Large intestine (tissue), 3 donors: ENCODE data around the gene SLC25A5. TPM values are rescaled to one million over a fixed set of nuclear protein-coding genes. Genes with fewer than 3 reads are reported as not detected.
A peak's percentile ranks its signal among the peaks of the same experiment; 100 is the strongest.
"Not testable (repeated sequence)": the region's sequence is repeated elsewhere in the genome, so short reads cannot be mapped to it uniquely, and the experiment has no call there.

Experiments
- DNase-seq, 2 donors: peaks; one replicate each; pipeline versions ENCODE4 v3.0.0 to v3.0.0-alpha.2; 2013
- H3K27ac ChIP-seq: one replicate; pipeline ENCODE4 v1.5.1; 2013; ENCODE audit warnings: low read length
- H3K27me3 ChIP-seq: 2 replicates; pipeline ENCODE4 v1.6.1; 2013; ENCODE audit warnings: low read length; ENCODE audit not compliant: control insufficient read depth, insufficient read depth
- H3K36me3 ChIP-seq: 2 replicates; pipeline ENCODE4 v1.6.1; 2013; ENCODE audit warnings: low read length; ENCODE audit not compliant: control insufficient read depth, insufficient read depth
- H3K4me1 ChIP-seq: one replicate; pipeline ENCODE4 v1.6.1; 2013; ENCODE audit warnings: low read length; ENCODE audit not compliant: control insufficient read depth, insufficient read depth
- H3K4me3 ChIP-seq: one replicate; pipeline ENCODE4 v1.5.1; 2013; ENCODE audit warnings: low read length
- H3K9me3 ChIP-seq: one replicate; pipeline ENCODE4 v1.6.1; 2013; ENCODE audit warnings: mild to moderate bottlenecking, low read depth, low read length, moderate library complexity; ENCODE audit not compliant: control insufficient read depth
- WGBS: methylation state at CpG from one replicate; pipeline ENCODE4 v1.1.5; 2013; ENCODE audit warnings: low lambda C conversion rate; ENCODE audit not compliant: insufficient coverage; 5-methylcytosine and 5-hydroxymethylcytosine counted together
- polyA plus RNA-seq: library from polyadenylated mRNA; unstranded; fragments of 120-200 nt; gene quantifications from one replicate; pipeline ENCODE4 v1.2.1, GENCODE V29; 2013

SLC25A5 gene
- polyA plus RNA-seq, 1 donor, result 559 TPM

DNA sequence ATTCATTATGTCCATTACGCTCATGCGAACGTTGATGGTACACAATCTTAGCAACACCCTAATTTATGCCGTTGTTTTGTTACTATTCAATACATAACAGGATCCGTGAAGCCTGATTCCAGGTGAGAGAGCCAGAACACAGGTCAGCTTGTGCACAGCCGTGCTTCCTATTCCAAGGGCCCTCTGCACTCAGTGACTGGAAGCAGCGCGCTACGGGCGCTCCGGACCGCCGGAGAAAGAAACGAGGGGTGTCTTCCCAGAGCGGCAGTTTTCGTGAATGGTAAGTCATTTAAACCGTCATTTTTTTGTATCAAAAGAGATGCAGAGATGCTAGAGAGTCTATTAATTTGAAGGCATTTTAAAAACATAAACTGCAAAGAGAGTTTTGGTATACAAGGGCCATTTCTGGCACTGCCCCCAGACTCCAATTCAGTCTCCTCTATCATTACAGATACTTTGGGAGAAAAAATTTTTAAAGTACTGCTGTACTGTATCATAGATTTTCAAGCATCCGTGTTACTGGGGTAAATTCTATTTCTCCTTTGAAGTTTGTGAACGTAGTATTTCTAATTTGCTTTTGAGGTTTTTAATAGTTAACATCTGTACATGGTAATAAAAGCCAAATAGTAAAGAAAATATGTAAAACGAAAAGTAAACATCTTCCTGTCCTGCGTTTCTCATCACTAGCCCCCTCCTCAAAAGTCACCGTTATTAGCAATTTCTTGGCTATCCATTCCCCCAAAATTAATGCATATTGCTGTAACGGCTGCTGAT lies 6.6 kb downstream of the SLC25A5 start:
- Histone ChIP-seq H3K9me3 (no peaks in the 10 kb centered on the region), H3K27ac (no peak overlapping the region), H3K4me3 (no peak overlapping the region), H3K4me1 (peaks cover 19% of the 10 kb centered on the region), H3K36me3 (peaks cover 14% of the 10 kb centered on the region), H3K27me3 (no peaks in the 10 kb centered on the region)
- DNase-seq, result no peak
- WGBS, result no CpG with 5 or more reads among the region's 23 CpGs

DNA sequence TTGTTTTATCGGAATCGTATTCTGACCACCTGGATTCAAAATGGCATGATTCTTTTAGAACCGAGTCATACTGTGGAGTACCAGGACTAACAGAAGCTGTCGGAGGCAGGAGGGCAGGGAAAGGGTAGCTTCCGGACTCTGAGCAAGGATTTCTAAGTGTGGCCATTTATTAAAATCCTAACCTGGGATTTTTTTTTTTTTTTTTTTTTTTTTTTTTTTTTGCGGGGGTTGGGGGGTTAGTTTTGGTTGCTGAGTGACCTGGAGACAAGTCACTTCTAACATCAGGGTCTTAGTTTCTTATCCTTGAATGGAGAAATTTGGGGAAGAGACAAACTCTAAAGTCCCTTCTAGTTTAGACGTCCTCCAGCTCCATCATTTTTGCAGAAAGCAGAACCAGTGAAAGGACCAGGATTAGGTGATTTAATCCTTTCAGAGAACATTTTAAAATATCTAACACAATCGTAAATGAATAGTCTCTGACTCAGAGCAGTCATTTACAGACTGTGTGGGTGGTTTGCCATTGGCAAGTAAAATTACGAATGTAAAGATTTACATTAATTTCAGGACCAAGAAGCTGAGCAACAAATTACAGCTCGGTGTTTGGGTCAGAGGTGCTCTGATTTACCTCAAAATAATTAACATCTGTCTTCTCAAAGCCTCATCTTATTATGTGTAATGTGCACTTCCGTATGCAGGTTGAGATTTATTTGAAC lies 7.3 kb downstream of the SLC25A5 start:
- Histone ChIP-seq H3K36me3 (peaks cover 6% of the 10 kb centered on the region), H3K27me3 (no peaks in the 10 kb centered on the region), H3K4me3 (no peak overlapping the region), H3K9me3 (no peaks in the 10 kb centered on the region), H3K4me1 (peaks cover 15% of the 10 kb centered on the region), H3K27ac (no peak overlapping the region)
- no CpG with 5 or more reads among the region's 11 CpGs for WGBS
- no peak for DNase-seq

DNA sequence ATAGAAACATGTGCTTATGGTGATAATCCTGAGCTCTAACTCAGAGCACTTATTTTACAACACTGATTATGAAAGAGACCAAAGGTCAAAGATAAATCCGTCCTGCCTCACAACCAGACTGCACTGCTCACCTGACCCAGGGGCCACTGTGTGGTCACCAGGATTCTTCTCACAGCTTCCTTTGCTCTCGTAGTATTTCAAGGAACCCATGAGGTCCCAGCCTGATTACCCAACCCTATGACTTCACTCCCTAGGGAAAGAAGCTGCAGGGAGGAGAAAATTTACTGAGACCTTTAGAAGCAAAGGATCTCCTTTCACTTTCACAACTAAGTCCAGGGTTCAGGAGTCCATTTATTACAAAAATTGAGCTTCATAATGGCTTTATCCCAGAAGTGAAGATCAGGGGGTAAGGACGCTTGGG lies 9.6 kb downstream of the SLC25A5 start:
- Histone ChIP-seq H3K4me3 (no peak overlapping the region), H3K36me3 (no peaks in the 10 kb centered on the region), H3K4me1 (peaks cover 24% of the 10 kb centered on the region), H3K27me3 (no peaks in the 10 kb centered on the region), H3K9me3 (no peaks in the 10 kb centered on the region), H3K27ac (peak overlapping the region; percentile 88)
- peak; percentile 91 to 96 for DNase-seq
- no CpG with 5 or more reads among the region's 3 CpGs for WGBS

DNA sequence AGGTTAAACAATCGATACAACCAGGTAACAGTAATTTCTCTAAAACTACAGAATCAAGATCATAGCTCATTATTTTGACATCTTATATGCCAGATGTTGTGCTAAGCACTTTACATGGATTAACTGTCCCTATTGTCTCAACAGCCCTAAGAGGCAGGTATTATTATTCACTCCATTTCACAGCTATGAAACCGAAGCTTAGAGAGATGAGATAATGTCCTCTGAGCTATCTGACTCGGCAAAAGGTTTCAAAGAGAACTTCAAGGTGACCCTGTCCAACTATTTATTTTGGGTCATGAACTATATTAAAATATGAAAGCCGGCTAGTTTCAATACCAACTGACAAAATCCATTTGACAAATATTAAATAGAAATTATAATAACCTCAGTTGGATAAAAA lies 10.3 kb downstream of the SLC25A5 start:
- H3K27ac ChIP-seq, result peak overlapping the region; percentile 88
- no peaks in the 10 kb centered on the region for H3K27me3 ChIP-seq
- WGBS, result 20% methylated on average over 1 of the region's 4 CpGs
- H3K36me3 ChIP-seq, result no peaks in the 10 kb centered on the region
- H3K4me1 ChIP-seq, result peaks cover 24% of the 10 kb centered on the region
- H3K9me3 ChIP-seq, result no peaks in the 10 kb centered on the region
- no peak for DNase-seq
- H3K4me3 ChIP-seq, result no peak overlapping the region

DNA sequence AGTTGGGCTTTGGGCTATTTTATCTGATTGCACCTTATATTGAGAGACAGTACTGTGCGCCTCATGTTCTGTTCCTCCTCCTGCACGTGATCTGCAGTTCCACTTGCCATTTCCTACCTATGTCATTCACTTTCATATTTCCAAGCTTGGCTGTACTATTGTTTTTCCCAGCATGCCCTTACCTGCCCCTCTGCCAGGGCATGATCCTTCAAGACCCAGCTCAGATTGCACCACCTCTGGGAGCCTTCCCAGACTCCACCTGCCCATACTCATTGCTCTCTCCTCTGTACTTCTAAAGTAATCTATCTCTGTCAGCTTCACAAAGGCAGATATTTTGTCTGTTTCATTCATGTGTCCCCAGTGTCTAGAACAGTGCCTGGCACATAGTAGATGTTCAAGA lies 11.6 kb downstream of the SLC25A5 start:
- H3K9me3 ChIP-seq, result no peaks in the 10 kb centered on the region
- no CpG with 5 or more reads among the region's 2 CpGs for WGBS
- no peaks in the 10 kb centered on the region for H3K27me3 ChIP-seq
- no peak for DNase-seq
- H3K36me3 ChIP-seq, result no peaks in the 10 kb centered on the region
- H3K27ac ChIP-seq, result no peak overlapping the region
- no peak overlapping the region for H3K4me3 ChIP-seq
- peaks cover 24% of the 10 kb centered on the region for H3K4me1 ChIP-seq

DNA sequence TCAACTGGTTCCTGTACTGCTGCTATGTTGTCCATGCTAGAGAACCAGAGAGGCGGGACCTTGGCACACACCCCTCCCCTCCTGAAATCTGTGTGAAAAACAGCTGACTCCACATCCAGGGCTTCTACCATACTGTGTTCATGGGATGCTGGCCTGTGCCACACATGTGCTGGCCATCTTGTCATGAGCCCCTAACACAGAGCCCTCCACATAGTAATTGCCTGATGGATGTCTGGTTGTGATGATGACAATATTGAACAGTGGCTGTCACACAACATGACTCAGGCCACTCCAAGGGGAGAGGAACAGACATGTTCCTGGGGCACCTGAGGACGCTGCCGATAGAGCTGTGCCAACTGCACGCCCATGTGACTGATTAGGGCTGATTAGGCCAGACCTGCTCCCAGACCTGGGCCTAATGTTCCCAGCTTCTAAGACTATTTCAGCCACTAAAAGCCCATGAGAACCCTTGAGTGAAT lies 13.1 kb downstream of the SLC25A5 start:
- no CpG with 5 or more reads among the region's 4 CpGs for WGBS
- Histone ChIP-seq H3K36me3 (no peaks in the 10 kb centered on the region), H3K4me1 (peaks cover 24% of the 10 kb centered on the region), H3K4me3 (no peak overlapping the region), H3K27ac (no peak overlapping the region), H3K27me3 (no peaks in the 10 kb centered on the region), H3K9me3 (no peaks in the 10 kb centered on the region)
- peak in 1 of 2 donors; percentile 44 for DNase-seq

DNA sequence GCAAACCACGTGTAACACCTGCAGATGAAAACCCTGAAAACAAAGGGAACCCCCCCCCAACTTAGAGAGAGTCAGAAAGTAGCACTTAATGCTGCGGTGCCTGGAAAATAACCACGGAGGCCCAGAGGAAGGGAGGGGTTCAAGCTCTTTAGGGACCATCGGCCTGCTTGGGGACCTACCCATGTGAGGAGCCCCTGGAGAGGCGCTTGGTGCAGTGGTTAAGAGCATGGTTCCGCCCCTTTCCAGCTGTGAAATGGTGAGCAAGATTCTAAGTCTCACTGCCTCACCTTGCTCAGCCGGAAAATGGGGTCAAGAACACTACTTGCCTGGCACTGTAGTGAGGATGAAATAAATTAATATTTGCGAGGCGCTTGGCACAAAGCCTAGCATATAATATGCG lies 13.8 kb downstream of the SLC25A5 start:
- H3K27me3 ChIP-seq, result no peaks in the 10 kb centered on the region
- H3K36me3 ChIP-seq, result no peaks in the 10 kb centered on the region
- DNase-seq, result no peak
- peak overlapping the region; percentile 48 for H3K4me3 ChIP-seq
- peak overlapping the region; percentile 83 for H3K27ac ChIP-seq
- peaks cover 18% of the 10 kb centered on the region for H3K4me1 ChIP-seq
- WGBS, result no CpG with 5 or more reads among the region's 10 CpGs
- no peaks in the 10 kb centered on the region for H3K9me3 ChIP-seq

DNA sequence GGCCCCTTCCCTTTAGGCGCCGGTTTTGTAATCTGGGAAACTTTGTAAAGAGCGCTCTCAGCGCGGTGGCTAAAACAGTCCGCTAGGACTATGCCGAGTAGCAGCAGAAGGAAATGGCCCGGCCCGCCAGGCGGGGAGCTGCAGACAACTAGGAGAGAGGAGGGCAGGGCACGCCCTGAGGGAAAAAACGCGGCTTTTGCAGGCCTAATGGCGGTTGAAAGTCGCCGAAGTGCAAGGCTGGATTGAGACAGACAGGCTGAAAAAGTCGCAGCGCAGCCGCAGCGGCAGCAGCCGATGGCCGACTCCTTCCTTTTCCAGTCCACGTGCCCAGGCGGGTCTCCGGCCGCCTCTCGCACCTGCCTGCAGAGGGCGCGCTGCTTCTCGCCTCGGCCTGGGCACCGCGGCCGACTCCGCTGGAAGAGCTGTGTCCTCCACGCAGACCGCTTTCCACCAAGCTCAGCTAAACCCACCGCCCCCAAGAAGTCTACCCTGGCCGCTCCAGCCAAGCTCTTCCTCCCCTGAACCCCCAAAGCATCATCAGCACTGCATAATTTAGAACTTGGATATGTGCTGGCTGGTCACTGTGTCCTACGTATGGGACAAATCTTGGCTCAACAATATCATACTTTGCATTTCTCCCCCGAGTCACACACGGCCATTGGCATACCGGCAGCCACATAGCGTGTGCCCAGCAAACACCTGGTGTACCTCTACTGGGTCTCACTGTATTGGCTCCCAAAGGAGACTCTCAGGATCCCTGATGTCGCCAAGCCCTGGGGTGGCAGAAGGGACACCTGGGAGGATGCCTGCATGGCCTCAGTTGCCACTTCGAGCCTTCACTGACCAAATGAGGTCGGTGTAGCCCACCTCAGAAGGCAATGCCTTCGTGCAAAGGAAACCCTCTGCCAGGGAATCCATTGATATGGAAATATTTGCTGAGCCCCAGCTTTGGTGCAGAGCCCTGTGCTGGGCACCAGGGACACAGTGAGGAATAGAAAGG lies 14.5 kb downstream of the SLC25A5 start:
- Histone ChIP-seq H3K4me3 (peak overlapping the region; percentile 48), H3K9me3 (no peaks in the 10 kb centered on the region), H3K27me3 (no peaks in the 10 kb centered on the region), H3K36me3 (no peaks in the 10 kb centered on the region), H3K4me1 (peaks cover 16% of the 10 kb centered on the region), H3K27ac (peak overlapping the region; percentile 83)
- no CpG with 5 or more reads among the region's 48 CpGs for WGBS
- DNase-seq, result peak in 1 of 2 donors; percentile 67

DNA sequence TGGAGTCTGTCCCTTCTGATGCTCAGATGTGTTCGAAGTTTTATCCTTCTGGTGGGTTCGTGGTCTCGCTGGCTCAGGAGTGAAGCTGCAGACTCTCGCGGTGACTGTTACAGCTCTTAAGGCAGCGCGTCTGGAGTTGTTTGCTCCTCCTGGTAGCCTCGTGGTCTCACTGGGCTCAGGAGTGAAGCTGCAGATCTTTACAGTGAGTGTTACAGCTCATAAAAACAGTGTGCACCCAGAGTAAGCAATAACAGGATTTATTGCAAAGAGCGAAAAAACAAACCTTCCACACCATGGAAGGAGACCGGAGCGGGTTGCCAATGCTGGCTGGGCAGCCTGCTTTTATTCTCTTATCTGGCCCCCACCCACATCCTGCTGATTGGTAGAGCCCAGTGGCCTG lies 18.5 kb downstream of the SLC25A5 start:
- DNase-seq, result no peak
- no CpG with 5 or more reads among the region's 11 CpGs for WGBS
- H3K9me3 ChIP-seq, result no peaks in the 10 kb centered on the region
- no peaks in the 10 kb centered on the region for H3K27me3 ChIP-seq
- no peaks in the 10 kb centered on the region for H3K36me3 ChIP-seq
- no peak overlapping the region for H3K4me3 ChIP-seq
- H3K4me1 ChIP-seq, result peaks cover 5% of the 10 kb centered on the region
- H3K27ac ChIP-seq, result no peak overlapping the region

DNA sequence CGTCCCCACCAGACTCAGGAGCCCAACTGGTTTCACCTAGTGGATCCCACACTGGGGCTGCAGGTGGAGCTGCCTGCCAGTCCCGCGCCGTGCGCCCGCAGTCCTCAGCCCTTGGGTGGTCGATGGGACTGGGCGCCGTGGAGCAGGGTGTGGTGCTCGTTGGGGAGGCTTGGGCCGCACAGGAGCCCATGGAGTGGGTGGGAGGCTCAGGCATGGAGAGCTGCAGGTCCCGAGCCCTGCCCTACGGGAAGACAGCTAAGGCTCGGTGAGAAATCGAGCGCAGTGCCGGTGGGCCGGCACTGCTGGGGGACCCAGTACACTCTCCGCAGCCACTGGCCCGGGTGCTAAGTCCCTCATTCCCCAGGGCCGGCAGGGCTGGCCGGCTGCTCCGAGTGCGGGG lies 19.5 kb downstream of the SLC25A5 start:
- not testable (repeated sequence) for DNase-seq, H3K36me3 ChIP-seq, H3K27ac ChIP-seq, H3K27me3 ChIP-seq, H3K9me3 ChIP-seq, H3K4me1 ChIP-seq, H3K4me3 ChIP-seq
- WGBS, result no CpG with 5 or more reads among the region's 24 CpGs
